RWPE1 (cell line): ENCODE measurements around the gene EFHB.
A peak's percentile ranks its signal among the peaks of the same experiment; 100 is the strongest.

Experiments used
- CTCF ChIA-PET: fragments of 350-600 bp; sonication (Branson Sonifier 250); formaldehyde crosslinking; extraction: SDS; loops from one replicate; lab custom pipeline; 2021; lab: Yijun Ruan, JAX
- POLR2A ChIA-PET: fragments of 400-600 bp; formaldehyde crosslinking; extraction: SDS; loops from one replicate; lab custom pipeline; 2020; ENCODE audit warnings: antibody characterized with exemption; ENCODE audit not compliant: low non-redundant PET; lab: Yijun Ruan, JAX
- DNase-seq: peaks from one replicate; pipeline ENCODE4 v3.0.0; 2012; ENCODE audit warnings: low spot score
- H3K27ac ChIP-seq: fragments of 450-650 bp; 2 replicates; pipeline ENCODE4 v1.5.1; 2017
- CTCF ChIP-seq: fragments of 450-650 bp; conservative IDR thresholded peaks from 2 replicates; pipeline ENCODE4 v1.5.1; 2017; ENCODE audit warnings: low read depth, mild to moderate bottlenecking

Gene EFHB

GRCh38 chr3:19934098-19934566 is at the start of gene EFHB:
Gene EFHB, minus strand, starts transcription at chr3:19934217. Its CDS starts 199 bp downstream, at chr3:19934018.
- TF ChIP-seq CTCF = no peak

GRCh38 chr3:19972054-19972453 is 38.0 kb upstream of the EFHB start:
- ChIA-PET POLR2A (no interaction called here), CTCF (no interaction called here)
- DNase-seq = peak; percentile 14
- no peak overlapping the region for H3K27ac ChIP-seq
- no peak for TF ChIP-seq CTCF

More at GRCh38 chr3:19934098-19934566, at the start of gene EFHB:
- peak; percentile 9 for DNase-seq
- H3K27ac ChIP-seq = no peak within 1 kb of the TSS
- ChIA-PET CTCF (no interaction called here), POLR2A (no interaction called here)

- ChIA-PET CTCF (no interaction called here), POLR2A (no interaction called here)
- H3K27ac ChIP-seq = no peak overlapping the region
- TF ChIP-seq CTCF = no peak
- no peak for DNase-seq
Measured at GRCh38 chr3:19970327-19970726, 36.3 kb upstream of the EFHB start.

- DNase-seq = no peak
- no peak for TF ChIP-seq CTCF
- no peak overlapping the region for H3K27ac ChIP-seq
- POLR2A ChIA-PET = no interaction called here
- CTCF ChIA-PET = no interaction called here
Measured at GRCh38 chr3:19967812-19968211, 33.8 kb upstream of the EFHB start.

GRCh38 chr3:19967208-19967607 is 33.2 kb upstream of the EFHB start:
- CTCF ChIA-PET = interaction anchor here (0.7 kb wide), 1 partner anchor 322 kb away, joined by 3 read pairs; no protein-coding TSS in a partner anchor
- no peak for DNase-seq
- H3K27ac ChIP-seq = no peak overlapping the region
- POLR2A ChIA-PET = no interaction called here
- TF ChIP-seq CTCF = no peak

GRCh38 chr3:19961960-19962359 is 27.9 kb upstream of the EFHB start:
- DNase-seq = no peak
- CTCF ChIA-PET = no interaction called here
- no peak overlapping the region for H3K27ac ChIP-seq
- POLR2A ChIA-PET = no interaction called here
- TF ChIP-seq CTCF = no peak

- H3K27ac ChIP-seq = no peak overlapping the region
- ChIA-PET CTCF (no interaction called here), POLR2A (no interaction called here)
- DNase-seq = no peak
- no peak for TF ChIP-seq CTCF
Measured at GRCh38 chr3:19960696-19961095, 26.7 kb upstream of the EFHB start.
